Dermis microvascular lymphatic vessel endothelial cell (primary cell): Measurements from ENCODE around the gene MICU1. TPM values are rescaled to one million over a fixed set of nuclear protein-coding genes. Genes with fewer than 3 reads are reported as not detected.
"Not testable (repeated sequence)": the region's sequence is repeated elsewhere in the genome, so short reads cannot be mapped to it uniquely, and the experiment has no call there.

Experiments
- DNase-seq, 2 donors: peaks; one replicate each; pipeline versions ENCODE4 v3.0.0 to v3.0.0-alpha.2; 2010; ENCODE audit warnings: low read depth in 2 of 2
- total RNA-seq: library from RNA; depleted of rRNA; stranded (reverse); fragments of >200 nt; gene quantifications from 2 replicates; pipeline ENCODE4 v1.2.1, GENCODE V29; 2014

The MICU1 gene, protein sequence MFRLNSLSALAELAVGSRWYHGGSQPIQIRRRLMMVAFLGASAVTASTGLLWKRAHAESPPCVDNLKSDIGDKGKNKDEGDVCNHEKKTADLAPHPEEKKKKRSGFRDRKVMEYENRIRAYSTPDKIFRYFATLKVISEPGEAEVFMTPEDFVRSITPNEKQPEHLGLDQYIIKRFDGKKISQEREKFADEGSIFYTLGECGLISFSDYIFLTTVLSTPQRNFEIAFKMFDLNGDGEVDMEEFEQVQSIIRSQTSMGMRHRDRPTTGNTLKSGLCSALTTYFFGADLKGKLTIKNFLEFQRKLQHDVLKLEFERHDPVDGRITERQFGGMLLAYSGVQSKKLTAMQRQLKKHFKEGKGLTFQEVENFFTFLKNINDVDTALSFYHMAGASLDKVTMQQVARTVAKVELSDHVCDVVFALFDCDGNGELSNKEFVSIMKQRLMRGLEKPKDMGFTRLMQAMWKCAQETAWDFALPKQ
- 30.7 and 35.9 TPM in 2 replicates for total RNA-seq

- peak; percentile 80 to 94 for DNase-seq
Observed at GRCh38 chr10:72625608-72626443, at the start of gene MICU1. MICU1 (minus strand) TSS chr10:72626079; CDS start chr10:72566793, 59,286 bp downstream.

GRCh38 chr10:72674174-72674573 is 48.3 kb upstream of the MICU1 start:
- not testable (repeated sequence) for DNase-seq

DNA sequence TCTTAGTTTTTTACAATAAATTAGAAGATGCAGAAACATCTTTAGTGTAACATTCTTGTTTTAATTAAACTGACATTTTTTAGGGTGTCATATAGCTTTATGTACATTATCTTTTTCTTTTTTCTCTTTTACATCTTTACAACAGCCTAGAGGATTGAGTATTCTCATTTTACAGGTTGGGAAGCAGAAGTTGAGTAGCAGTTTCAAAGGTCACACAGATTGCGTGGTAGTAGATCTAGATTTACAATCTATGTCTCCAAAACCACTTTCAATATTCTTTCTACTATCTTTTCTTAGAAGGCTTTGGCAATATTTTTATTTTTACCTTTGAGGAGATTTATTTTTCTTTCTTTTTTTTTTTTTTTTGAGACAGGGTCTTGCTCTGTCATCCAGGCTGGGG is 47.4 kb upstream of the MICU1 start:
- DNase-seq: no peak

DNA sequence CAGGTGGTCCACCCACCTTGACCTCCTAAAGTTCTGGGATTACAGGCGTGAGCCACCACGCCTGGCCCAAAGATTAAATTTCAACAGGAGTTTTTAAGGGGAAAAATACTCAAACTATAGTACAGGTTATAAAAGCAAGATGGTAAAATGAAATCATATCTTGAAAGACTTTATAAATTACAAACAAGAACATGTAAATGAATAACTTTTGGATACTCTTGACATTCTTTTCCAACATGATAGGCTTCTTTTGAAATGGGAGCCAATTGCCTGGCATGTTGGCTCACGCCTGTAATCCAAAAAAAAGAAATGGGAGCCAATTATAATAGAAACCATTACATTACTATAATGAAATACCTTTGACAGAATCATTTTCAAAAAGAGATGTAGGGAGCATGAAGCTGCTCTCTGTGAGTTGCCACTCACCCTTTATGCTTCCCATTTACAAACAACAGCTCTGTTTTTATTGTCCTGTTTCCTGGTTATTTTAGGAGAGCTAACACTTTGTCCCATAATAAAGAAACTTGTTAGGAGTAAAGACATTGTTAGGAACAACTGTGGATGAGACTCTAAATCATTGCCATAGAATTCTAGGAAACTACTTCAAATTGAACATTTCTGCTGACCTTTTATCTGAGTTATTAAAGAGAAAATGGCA is 41.5 kb upstream of the MICU1 start:
- no peak for DNase-seq

- DNase-seq: no peak
Observed at GRCh38 chr10:72665925-72666324, 40.0 kb upstream of the MICU1 start.

DNA sequence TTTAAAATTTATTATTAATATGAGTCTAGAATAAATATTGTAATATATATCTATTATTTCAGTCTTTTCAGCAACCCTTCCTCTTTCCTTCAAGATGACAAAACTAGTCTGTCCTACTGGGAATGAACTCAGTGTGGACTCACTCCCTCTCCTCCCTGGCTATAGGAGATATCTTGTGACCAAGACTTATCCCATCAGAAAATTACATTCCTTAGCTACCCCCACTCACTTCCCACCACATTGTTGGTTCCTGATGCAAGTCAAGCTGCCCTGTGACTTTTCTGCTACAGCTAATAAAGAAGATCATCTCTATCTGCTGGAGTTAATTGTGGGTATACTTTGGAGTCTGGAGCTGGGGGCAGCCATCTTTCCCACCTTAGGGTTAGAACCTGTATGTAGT is 38.1 kb upstream of the MICU1 start:
- DNase-seq: no peak

- DNase-seq: no peak
Observed at GRCh38 chr10:72661431-72661830, 35.6 kb upstream of the MICU1 start.

- no peak for DNase-seq
Observed at GRCh38 chr10:72660220-72660619, 34.3 kb upstream of the MICU1 start.

DNA sequence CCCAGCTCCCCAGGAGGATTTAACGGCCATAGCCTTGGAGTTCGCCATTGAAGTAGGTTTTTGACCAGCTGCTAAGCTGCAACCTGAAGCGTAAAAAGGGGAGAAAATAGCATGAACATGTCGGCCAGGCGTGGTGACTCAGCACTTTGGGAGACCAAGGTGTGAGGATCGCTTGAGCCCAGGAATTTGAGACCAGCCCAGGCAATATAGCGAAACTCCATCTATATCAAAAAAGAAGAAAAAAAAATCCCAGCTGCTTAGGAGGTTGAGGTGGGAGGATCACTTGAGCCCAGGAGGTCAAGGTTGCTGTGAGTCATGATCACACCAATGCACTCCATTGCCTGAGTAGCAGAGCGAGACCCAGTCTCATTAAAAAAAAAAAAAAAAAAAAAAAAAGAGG is 33.8 kb upstream of the MICU1 start:
- DNase-seq: no peak

GRCh38 chr10:72658696-72659400 is 33.0 kb upstream of the MICU1 start:
- DNase-seq: no peak

DNA sequence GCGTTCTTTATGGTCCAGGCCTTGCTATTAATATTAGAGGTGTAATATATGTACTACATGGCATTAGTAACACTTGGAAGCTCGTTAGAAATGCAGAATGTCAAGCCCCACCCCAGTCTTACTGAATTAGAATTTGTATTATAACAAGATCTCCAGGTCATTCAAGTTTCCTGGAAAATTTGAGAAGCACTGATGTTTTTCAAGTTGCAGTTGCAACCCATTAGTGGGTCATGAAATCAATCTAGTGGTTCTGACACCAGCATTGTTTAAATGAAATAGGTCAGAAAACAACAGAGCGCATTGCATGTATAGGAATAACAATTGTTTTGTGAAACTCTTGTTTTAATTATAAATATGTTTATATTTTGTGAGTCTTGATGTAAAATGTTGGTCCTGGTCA is 28.8 kb upstream of the MICU1 start:
- DNase-seq: no peak

GRCh38 chr10:72653383-72654096 is 27.7 kb upstream of the MICU1 start:
- no peak for DNase-seq

DNA sequence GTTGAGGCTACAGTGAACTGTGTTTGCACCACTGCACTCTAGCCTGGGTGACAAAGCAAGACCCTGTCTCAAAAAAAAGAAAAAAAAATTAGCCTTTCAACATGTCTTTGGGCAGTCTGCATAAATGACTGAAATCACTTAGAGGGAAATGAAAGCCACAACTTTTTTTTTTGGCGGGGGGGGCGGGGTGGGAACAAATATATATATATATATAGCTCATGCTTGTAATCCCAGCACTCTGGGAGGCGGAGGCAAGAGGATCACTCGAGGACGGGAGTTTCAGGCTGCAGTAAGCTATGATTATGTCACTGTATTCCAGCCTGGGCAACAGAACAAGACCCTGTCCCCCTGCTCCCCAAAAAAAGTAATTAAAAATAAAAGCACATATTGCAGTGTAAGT is 23.4 kb upstream of the MICU1 start:
- no peak for DNase-seq

GRCh38 chr10:72648301-72648700 is 22.4 kb upstream of the MICU1 start:
- no peak for DNase-seq

- not testable (repeated sequence) for DNase-seq
Observed at GRCh38 chr10:72646971-72647370, 21.1 kb upstream of the MICU1 start.

- no peak for DNase-seq
Observed at GRCh38 chr10:72645263-72645858, 19.5 kb upstream of the MICU1 start.

DNA sequence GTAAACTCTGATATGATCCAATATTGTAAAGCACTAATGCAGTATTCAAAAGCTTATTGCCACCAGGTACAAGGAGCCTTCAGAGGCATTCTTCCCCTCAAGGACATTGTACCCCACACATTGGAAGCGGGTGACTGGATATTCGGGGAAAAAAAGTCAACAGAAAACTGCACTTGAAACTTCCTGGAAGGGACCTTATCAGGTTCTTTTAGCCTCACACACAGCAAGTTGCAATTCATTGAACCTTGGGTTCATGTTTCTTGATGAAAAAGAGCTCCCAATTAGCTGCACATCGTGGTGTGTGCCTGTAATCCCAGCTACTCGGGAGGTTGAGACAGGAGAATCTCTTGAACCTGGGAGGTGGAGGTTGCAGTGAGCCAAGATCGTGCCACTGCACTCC is 16.4 kb upstream of the MICU1 start:
- no peak for DNase-seq

DNA sequence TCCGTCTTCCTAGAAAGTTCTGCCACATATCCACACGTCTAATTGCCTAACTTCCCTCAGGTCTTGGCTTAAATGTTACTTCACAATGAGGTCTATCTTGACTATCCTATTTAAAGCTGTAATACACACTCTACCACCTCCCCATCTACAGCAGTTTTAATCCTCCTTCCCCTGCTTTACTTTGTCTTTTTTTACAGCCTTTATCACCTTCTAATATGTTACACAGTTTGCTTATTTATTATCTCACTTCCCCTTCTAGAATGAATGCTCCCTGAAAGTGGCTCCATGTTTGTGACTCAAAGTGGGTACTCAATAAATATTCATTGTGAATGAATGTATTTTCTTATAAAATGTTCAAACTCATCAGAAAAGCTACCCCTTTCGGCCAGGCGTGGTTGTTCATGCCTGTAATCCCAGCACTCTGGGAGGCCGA is 13.6 kb upstream of the MICU1 start:
- DNase-seq: no peak

DNA sequence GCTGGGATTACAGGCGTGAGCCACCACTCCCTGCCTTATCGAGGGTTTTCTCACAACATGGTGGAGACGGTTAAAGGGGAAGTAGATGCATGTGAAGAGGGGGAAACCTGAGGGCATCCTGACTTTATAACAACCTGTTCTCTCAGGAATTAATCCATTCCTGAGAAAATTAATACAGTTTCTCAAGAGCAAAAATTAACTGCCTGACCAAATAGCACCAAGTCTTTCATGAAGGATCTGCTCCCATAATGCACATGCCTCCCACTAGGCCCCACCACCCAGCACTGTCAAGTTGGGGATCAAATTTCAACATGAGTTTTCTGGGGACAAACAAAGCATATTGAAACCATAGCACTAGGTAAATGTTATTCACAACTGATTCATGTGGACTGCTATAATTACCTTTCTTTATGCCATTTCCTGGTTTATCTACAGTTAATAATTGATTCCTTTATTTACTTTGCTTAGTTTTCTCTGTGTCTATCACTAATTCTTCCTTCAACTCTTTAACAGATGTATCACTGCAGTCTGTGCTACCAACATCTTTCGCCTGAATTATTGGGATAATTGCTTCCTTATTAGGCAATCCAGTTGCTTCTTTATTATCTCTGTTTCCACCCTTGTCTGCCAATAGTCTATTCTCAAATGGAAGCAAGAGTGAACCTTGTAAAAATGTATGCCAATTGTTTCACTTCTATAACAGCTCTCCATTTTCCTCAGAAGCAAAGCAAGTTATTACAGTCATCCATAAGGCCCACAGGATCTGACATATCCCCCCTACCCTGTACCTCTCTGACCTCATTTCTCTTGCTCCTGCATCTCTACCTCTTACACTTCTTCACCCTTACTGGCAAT is 12.9 kb upstream of the MICU1 start:
- DNase-seq: no peak
